CD4-positive, alpha-beta T cell treated with Interleukin-4 for 1 hour (primary cell): Measurements from ENCODE around the gene SLC26A2.
"Not testable (repeated sequence)": the region's sequence is repeated elsewhere in the genome, so short reads cannot be mapped to it uniquely, and the experiment has no call there.

Experiments used
- DNase-seq, 2 donors: peaks; one replicate each; pipeline ENCODE4 v3.0.0-alpha.2; 2020 to 2022

The SLC26A2 gene

DNA sequence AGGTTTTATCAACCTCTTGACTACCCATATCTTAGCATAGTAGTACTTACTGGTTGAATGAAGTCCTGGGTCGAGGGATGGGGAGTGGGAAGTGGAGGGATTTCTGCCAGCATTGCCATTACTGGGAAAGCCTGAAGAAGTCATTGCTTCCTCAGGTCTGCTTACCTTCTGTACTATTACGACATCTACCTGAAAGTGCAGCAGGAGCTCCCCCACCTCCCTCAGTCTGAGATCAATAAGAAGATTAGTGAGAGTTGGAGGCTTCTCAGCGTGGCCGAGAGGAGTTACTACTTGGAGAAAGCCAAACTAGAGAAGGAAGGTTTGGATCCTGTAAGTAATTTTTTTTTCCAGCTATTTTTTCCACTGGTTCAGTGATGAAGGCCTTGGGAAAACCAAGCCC, 45.8 kb downstream of the SLC26A2 start:
- no peak for DNase-seq

DNA sequence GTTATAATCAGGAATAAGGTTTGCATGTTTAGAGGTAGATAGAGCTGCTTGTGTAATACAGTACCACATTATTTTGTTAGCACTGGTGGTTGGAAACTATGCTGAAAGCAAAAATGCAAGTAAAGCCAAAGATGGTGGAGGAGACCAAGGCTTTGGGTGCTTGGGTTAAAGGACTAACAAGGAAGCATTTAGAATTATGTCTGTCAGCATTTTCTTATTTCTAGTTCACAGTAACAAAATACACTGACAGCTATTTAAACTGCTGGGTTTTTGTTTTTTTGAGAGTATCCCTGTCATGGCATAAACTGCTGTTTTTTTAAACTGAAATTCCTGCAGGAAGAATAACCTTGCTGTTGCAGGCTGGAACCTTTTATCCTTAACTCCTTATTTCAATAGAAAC, 46.5 kb downstream of the SLC26A2 start:
- no peak for DNase-seq

DNA sequence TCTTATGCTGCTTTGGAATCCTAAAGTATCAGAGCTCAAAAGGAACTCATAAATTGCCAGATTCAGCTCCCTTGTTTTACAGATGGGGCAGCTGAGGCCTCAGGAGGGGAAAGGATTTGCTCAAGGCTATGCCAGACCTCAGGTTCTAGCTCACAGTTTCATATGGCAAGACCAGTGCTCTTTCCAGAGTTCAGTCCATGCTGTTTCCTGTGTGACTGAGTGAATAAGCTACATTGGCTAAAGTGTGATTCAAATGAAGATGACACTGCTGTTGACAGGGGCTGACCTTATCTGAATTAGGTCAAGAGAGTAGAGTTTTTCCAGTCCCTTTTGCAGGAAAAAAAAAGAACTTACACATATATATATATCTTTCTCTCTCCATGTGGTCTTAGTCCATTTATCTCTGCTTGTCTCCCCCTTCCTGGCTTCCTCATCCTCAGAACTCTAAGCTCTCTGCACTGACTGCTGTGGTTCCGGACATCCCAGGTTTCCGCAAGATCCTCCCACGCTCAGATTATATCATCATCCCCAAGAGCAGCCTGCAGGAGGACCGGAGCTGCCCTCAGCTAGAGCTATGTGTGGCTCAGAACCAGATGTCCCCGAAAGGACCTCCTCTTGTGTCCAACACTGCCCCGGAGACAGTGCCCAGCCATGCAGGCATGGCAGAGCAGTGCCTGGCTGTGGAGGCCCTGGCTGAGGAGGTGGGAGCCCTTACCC, 49.3 kb downstream of the SLC26A2 start:
- DNase-seq, result no peak

DNA sequence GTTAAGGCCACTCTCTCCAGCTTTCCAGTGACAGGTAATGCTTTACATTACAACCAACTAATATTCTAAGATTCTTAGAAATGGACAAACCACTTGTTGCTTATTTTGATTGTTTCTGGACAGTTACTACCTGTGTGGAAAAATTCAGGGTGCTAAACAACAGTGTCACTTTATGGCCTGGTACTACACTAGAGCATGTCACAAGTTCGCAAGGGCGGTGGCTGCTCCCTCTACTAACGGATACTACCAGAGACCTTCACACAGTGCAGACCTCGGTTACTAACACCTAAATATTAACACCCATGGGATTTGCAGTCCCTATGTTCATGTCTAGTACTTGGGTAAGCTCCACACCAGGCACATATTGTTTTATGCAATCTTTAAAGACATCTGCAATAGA, 53.4 kb downstream of the SLC26A2 start:
- DNase-seq, result no peak

DNA sequence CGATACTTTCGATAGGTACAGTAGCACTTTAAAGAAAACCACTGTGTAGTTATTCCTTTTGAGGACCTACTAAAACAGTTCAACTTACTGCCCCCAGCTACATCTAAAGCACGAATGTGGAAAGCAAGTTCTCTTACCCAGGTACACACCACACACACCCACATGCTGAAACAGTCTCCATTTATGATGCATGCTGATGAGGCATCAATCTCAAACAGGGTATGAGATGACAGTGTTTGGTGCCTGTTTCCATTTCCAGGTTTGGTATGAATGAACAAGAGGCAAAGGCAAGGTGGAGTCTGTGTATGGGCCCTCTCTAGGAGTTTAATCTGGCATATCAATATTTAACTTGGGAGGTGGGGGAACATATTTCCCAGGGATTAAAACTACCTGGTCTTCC, 53.9 kb downstream of the SLC26A2 start:
- no peak for DNase-seq

DNA sequence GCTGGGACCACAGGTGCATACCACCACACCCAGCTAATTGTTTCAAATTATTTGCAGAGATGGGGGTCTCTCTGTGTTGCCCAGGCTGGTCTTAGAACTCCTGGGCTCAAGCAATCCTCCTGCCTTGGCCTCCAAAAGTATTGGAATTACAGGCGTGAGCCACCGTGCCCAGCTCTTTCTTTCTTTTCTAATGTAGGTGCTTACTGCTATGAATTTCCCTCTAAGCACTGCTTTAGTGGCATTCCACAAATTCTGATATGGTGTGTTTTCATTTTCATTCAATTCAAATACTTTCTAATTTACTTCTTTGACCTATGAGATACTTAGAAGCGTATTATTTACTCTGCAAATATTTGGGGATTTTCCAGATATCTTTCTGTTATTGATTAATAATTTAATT, 54.9 kb downstream of the SLC26A2 start:
- no peak for DNase-seq

DNA sequence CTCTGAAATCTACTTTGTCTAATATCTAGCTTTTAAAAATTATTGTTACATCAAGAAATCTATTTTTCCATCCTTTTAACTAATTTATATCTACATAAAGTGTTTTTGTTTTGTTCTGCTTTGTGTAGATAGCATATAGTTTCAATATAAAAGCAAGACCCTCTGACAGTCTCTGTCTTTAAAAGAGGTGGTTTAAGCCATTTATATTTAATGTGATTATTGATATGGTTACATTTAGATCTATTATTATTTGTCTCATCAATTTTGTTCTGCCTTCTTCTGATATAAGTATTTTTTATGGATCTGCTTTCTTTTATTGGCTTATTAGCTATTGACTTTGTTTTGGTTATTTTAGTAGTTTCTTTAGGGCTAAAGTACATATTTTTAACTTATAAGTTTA, 56.0 kb downstream of the SLC26A2 start:
- no peak for DNase-seq

DNA sequence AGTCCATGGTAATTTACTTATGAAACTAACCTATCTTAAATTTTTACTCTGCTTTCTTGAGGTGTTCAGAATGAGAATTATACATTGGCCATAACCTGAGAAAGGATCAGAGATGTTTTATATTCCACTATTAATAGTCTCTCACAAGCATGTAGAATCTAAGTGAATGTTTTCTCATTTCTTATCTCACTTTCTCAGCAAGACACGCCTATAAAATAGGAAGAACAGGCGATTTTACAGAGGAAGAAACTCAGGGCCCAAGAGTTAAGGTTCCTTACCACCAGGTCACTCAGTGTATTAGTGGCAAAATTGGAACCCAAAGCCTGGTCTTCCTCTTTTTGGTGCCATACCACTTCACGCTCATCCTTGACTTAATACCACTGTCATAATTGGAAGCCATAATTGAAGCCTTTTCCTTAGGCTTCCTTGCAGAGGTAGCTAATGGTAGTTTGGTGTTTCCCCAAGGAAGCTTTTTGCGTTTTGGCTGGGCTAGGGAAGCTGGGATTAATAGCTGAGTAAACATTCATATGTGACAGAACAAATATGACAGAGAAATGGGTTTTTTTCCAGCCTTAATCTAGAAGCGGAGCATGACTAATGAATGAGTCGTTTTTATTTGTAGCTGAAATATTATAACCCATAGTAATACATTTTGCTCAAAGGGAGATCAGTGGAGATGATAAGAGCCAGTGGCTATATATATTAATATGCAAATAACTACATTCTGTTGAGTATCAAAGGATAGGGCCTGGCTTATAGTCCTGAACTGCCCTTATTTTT, 56.9 kb downstream of the SLC26A2 start:
- DNase-seq, result no peak

DNA sequence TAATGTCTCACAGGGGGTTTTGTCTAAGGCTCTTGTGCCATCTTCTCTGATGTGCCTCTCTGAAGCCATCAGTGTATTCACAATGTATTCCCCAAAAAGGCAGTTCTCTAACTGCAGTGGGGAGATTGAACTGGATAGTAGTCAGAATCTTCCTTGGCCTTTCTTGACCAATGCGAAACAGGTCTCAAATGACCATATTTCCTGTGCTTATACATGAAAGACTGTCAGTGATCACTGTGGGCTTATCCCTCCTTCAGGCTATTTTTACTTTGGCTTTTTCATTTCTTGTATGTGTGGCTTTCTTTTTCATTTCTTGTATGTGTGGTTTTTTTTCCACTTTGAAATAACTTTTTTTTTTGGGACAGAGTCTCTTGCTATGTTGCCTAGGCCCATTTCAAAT, 59.7 kb downstream of the SLC26A2 start:
- no peak for DNase-seq

DNA sequence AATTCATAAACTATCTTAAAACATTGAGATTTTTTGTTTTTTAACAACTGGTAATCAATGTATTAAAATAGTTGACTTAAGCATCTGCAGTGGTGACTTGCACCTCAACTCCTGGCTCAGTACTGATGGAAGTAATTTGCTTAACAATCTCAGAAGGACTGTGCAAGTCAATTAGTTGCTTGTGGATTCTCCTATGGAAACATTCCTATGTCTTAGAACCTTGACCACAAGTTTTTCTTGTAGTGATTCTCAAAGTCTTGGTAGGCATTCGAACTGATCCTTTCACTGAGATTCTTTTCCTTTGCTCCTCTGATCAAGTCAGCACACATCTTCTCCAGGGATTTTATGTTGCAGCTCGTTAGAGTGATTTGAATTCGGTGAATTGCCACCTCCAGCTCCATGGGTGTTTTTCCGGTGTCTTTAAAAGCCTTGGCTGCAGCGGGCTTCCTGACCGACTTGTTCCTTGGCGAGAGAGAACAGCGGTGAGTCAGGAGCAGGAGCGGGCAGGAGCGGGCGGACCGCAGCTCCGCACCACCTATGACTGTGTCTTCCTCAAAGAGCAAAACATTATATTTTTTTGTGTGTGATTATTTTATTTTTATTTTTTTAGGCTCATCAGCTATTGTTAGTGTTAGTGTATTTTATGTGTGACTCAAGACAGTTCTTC, 61.1 kb downstream of the SLC26A2 start:
- DNase-seq, result no peak

DNA sequence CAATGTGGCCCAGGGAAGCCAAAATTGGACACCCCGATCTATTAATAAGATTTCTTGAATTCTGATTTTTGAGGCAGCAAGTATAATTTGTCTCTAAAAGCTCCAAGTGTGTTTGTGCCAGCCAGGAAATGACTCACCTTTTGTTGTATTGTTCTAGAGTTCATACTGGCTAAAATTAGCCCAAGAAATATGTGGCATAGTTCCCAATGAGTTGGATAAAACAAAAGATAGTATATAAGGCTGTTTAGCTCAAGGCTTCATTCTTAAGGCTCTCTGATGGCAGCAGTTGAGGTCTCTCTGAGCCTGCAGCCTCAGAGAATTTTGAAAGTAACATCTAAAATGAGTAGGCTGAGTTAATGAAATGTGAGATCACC, 61.6 kb downstream of the SLC26A2 start:
- no peak for DNase-seq

DNA sequence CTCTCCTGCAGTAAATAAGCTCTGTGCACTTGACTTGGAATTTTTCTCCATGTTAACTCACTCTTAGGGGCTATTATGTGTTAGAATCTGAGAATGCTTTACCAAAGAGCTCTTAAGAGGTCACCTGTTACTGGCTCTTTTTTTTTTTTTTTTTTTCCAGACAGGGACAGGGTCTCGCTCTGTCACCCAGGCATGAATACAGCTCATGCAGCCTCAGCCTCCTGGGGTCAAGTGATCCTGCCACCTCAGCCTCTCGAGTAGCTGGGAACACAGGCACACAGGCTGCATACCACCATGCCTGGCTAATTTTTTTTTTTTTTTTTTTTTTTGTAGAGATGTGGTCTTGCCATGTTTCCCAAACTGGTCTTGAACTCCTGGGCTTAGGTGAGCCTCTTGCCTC, 62.1 kb downstream of the SLC26A2 start:
- DNase-seq, result no peak

DNA sequence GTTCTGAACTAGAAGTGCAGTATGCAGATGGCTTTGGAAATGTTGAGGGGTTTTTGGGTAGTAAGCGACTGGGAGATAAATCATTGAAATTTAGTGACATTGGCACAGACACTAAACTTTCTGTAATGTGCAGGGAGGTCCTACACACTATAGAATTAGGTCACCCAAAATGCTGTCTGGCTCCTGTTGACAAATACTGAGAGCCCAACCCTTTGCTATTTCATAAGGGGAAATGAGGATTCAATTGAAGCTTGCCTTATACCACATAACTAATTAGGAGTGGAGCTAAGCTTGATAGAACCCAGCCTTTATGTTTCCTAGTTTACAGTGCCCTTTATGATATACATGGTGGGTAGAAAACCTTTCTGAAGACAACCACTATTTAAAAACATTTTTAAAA, 62.6 kb downstream of the SLC26A2 start:
- no peak for DNase-seq

DNA sequence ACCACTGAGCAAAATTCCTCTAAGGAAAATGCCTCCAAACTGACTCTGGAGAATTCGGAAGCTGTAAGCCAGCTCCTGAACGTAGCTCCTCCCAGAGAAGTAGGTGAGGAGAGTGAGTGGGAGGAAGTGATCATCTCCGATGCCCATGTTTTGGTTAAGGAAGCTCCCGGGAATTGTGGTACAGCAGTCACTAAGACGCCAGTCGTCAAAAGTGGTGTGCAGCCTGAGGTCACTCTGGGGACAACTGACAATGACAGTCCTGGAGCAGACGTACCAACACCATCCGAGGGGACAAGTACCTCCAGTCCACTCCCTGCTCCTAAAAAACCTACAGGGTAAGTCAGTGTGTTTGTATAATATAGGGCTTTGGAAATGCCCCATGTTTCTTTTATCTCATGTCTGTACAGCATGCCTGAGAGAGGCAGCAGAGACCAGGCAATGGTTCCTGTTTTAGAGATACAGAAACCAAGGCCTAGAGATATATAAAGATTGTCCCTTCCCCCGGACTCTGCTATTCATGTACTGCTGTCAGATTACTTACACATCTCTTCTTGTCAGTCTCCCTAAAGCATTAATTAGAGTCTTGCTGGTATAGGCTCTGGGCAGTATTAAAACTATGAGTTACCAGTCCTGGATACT, 63.9 kb downstream of the SLC26A2 start:
- DNase-seq, result no peak

DNA sequence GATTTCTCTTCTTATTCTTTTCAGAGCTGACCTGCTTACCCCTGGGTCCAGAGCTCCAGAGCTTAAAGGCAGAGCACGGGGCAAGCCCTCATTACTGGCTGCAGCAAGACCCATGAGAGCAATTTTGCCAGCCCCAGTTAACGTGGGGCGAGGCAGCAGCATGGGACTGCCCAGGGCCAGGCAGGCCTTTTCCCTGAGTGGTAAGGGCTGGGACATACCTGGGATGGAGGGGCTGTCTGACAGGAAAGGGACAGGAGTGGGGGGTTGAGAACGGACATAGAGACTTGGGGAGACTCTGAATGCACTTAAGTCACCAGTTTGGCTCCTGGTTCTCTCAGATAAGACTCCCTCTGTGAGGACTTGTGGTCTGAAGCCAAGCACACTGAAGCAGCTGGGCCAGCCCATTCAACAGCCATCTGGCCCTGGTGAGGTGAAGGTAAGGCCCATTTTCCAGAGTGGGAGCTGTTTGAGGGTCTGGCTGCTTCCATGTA, 66.2 kb downstream of the SLC26A2 start:
- DNase-seq, result no peak

DNA sequence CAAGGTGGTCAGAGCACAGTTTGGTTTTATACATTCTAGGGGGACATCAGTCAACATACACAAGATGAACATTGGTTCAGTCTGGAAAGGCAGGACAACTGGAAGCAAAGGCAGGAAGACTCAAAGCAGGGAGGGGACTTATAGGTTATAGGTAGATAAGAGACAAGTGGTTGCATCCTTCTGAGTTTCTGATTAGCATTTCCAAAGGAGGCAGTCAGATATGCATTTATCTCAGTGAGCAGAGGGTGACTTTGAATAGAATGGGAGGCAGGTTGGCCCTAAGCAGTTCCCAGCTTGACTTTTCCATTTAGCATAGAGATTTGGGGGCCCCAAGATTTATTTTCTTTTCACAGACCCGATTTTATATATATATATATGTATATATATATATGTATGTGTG, 67.5 kb downstream of the SLC26A2 start:
- not testable (repeated sequence) for DNase-seq

DNA sequence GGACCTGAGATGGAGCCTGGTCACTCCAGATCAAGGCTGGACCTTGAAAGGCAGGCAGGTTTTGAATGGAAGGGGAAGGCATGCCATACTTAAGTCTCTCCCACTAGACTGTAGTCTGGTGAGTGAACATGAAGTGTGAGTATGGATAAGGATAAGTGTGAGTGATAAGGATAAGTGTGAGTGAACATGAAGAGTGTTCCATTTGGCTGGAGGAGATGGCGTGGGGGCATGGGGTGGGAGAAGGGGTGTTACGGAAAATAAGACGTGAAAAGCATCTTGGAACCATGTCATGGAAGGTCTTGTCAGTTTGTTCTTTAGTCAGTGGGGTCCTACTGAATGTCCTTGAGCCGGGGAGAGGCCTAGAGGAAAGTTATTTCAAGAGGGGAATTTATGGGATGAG, 72.8 kb downstream of the SLC26A2 start:
- DNase-seq, result no peak

DNA sequence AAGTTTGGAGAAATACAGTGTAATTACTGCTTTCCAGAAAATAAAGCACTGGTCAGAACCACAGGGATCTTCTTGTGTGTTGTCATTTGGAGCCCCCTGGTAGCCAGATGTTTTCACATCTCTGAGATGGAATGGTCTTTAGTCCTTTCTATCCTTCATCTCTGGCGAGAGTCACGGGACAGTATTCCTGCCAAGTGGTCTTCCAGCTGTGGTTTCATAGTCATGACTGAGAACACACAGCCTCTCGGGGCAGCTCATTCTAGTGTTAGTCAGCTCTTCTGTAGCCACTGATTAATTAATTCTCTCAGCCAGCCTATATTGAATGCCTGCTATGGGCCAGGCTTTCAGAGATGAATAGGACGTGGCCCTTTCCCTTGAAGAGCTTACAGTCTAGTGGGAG, 74.1 kb downstream of the SLC26A2 start:
- no peak for DNase-seq

DNA sequence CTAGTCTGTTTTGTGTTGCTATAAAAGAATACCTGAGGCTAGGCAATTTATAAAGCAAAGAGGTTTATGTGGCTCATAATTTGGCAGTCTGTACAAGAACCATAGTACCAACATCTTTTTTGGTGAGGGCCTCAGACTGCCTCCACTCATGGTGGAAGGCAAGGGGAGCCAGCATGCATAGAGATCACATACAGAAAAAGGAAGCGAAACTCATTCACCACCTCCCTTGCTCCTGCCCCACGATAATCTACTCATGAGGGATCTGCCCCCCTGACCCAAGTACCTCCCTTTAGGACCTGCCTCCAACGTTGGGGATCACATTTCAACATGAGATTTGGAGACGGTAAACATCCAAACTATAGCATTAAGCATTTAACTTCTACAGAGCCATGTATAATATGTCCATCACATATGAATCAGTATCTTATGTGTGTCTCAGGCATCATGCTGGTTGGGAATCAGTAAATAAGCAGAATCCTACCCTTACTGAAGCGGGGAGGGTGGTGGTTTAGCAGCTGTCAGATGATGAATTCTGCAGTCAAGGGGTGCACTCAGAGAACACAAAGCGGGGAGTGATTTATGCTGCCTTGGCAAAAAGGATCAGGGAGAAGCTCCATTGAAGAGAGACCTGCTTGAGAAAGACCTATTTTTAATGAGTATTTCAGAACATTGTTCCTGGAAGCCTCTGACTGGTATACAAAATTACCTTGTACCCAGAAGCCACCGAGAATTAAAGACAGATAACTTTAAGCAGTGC, 74.8 kb downstream of the SLC26A2 start:
- no peak for DNase-seq

DNA sequence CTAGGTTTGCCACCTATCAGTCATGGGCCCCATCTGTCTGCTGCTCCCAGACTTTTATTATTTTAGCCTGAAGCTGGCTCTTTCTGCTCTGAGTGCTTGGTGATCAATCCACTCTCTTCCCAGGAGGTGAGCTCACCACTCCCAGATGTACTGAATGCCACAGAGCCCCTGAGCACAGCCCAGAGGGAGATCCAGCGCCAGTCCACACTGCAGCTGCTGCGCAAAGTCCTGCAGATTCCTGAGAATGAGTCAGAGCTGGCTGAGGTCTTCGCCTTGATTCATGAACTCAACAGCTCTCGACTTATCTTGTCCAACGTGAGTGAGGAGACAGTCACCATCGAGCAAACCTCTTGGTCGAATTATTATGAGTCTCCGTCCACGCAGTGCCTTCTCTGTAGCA, 76.0 kb downstream of the SLC26A2 start:
- DNase-seq, result no peak
